Spleen (tissue), 11 donors: ENCODE results near the gene FN3KRP. TPM values are rescaled to one million over a fixed set of nuclear protein-coding genes. Genes with fewer than 3 reads are reported as not detected.
A peak's percentile ranks its signal among the peaks of the same experiment; 100 is the strongest.

Experiments used
- DNase-seq: peaks from one replicate; pipeline ENCODE4 v3.0.0-alpha.2; 2020
- H3K27ac ChIP-seq, 8 donors: fragments of 200-600 bp; sonication (generic) in 7 of 8; 1 replicate in 4 of 8; 2 replicates in 4 of 8; pipeline versions ENCODE4 v1.5.0 to v1.8.0; 2016 to 2021; ENCODE audit warnings: inconsistent platforms in 4 of 8, mild to moderate bottlenecking in 4 of 8, moderate library complexity in 1 of 8
- H3K27me3 ChIP-seq, 7 donors: fragments of 200-600 bp; sonication (generic) in 6 of 7; replicated peaks in 1 of 7; 1 replicate in 4 of 7; 2 replicates in 3 of 7; pipeline versions ENCODE4 v1.5.0 to v1.8.0; 2016 to 2021; ENCODE audit warnings: inconsistent platforms in 3 of 7, mild to moderate bottlenecking in 1 of 7
- H3K36me3 ChIP-seq, 6 donors: fragments of 200-600 bp; sonication (generic) in 5 of 6; 1 replicate in 4 of 6; 2 replicates in 2 of 6; pipeline versions ENCODE4 v1.5.0 to v1.8.0; 2016 to 2021; ENCODE audit warnings: inconsistent platforms in 2 of 6
- H3K4me1 ChIP-seq, 6 donors: fragments of 200-600 bp; sonication (generic) in 5 of 6; 1 replicate in 3 of 6; 2 replicates in 3 of 6; pipeline versions ENCODE4 v1.5.0 to v1.8.0; 2016 to 2021; ENCODE audit warnings: inconsistent platforms in 3 of 6
- H3K4me3 ChIP-seq, 8 donors: fragments of 200-600 bp; sonication (generic) in 7 of 8; 1 replicate in 4 of 8; 2 replicates in 4 of 8; pipeline versions ENCODE4 v1.5.0 to v1.8.0; 2016 to 2021; ENCODE audit warnings: inconsistent platforms in 4 of 8, mild to moderate bottlenecking in 4 of 8, moderate library complexity in 2 of 8
- H3K9me3 ChIP-seq, 8 donors: fragments of 200-600 bp; sonication (generic) in 7 of 8; 1 replicate in 4 of 8; 2 replicates in 4 of 8; pipeline versions ENCODE4 v1.5.0 to v1.8.0; 2016 to 2021; ENCODE audit warnings: inconsistent platforms in 4 of 8
- CTCF ChIP-seq, 11 experiments: fragments of 200-600 bp in 7 of 11; fragments of 450-650 bp in 4 of 11; sonication (generic) in 4 of 11; IDR thresholded peaks in 8 of 11; conservative IDR thresholded peaks in 3 of 11; 1 replicate in 7 of 11; 2 replicates in 4 of 11; pipeline versions ENCODE4 v1.4.0 to v1.8.0; 2016 to 2021; ENCODE audit warnings: antibody characterized with exemption in 11 of 11, inconsistent platforms in 4 of 11, mild to moderate bottlenecking in 1 of 11
- POLR2A ChIP-seq, 3 donors: fragments of 450-650 bp; IDR thresholded peaks; one replicate each; pipeline ENCODE4 v1.5.1; 2017; ENCODE audit warnings: antibody characterized with exemption in 3 of 3, mild to moderate bottlenecking in 1 of 3
- POLR2AphosphoS5 ChIP-seq, 3 donors: sonication (generic); formaldehyde crosslinking; IDR thresholded peaks; one replicate each; pipeline ENCODE4 v1.5.1; 2017; ENCODE audit warnings: antibody characterized with exemption in 3 of 3
- WGBS, 5 donors: extraction: QIAGEN DNeasy Blood & Tissue Kit in 3 of 5; methylation state at CpG; one replicate each; pipeline versions ENCODE4 v1.1.5 to v1.1.7; 2013 to 2018; 5-methylcytosine and 5-hydroxymethylcytosine counted together
- intact Hi-C: fragments of 100-400 bp; cut with DNase I; formaldehyde crosslinking; loops from one replicate; pipeline ENCODE4 v1.15.0; 2023; ENCODE audit warnings: low total_unique reads
- polyA plus RNA-seq, 3 donors: library from polyadenylated mRNA; stranded (reverse); fragments of 200-250 nt; gene quantifications; one replicate each; pipeline ENCODE4 v1.2.1, GENCODE V29; 2013
- total RNA-seq, 7 donors: library from RNA; depleted of rRNA in 3 of 7; stranded (reverse); fragments of >200 nt in 3 of 7; fragmentation: NEBNext Ultra II Directional in 4 of 7; extraction: Animal tissue kit (Norgen Biotek cat#: 25700) in 4 of 7; gene quantifications; one replicate each; pipeline versions ENCODE4 v1.1.0 to v1.2.1, GENCODE V29; 2016 to 2021
- donor health status: healthy with polysubstance abuse.
- donor health status: DM: no; HTN: no; CAD: no; lungs with moderate emphysema.
- donor health status: DM: no; HTN: no; CAD: no.
- donor health status: Bipolar disorder and iron deficiency.
- donor health status: healthy.
- donor health status: DM: no; HTN: no; CAD: no.
- donor health status: DM: yes; HTN: yes; CAD: no.

The FN3KRP gene
- total and polyA plus RNA-seq, 10 donors, result 16.3 to 35.1 (median 24.8) TPM

DNA sequence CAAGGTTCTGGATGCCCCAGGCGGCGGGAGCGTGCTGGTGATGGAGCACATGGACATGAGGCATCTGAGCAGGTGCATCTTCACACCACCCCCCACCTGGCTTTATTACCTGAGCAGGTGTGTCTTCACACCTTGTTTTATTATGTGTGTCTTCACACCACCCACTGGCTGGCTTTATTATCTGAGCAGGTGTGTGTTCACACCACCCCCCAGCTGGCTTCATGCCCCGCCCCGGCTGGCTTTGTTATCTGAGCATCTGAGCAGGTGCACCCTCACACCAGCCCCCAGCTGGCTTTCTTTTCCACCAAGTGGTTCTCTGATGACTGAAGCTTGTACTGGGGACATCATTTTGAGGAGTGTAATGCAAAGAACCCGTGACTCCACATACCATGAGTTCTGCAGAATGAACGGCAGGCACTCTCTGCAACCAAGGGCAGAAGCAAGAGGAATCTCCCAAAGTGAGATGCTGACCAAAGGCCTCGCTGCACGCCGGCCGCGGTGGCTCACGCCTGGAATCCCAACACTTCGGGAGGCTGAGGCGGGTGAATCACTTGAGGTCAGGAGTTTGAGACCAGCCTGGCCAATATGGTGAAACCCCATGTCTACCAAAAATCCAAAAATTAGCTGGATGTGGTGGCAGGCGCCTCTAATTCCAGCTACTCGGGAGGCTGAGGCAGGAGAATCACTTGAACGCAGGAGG is 2.6 kb downstream of the FN3KRP start:
- H3K36me3 ChIP-seq, result peaks cover 0 to 59% (median 35%) of the 10 kb centered on the region in 6 donors
- TF ChIP-seq POLR2A (IDR thresholded peaks at IDR 0.05) (no peak), CTCF (IDR thresholded peaks at IDR 0.05 in 8 of 11, conservative IDR thresholded peaks at IDR 0.05 in 3 of 11) (no peak), POLR2AphosphoS5 (IDR thresholded peaks at IDR 0.05) (no peak)
- no peak for DNase-seq
- intact Hi-C loops, result no loop called here
- H3K4me3 ChIP-seq, result no peak overlapping the region
- H3K27me3 ChIP-seq, result no peaks in the 10 kb centered on the region
- H3K27ac ChIP-seq, result no peak overlapping the region
- H3K4me1 ChIP-seq, result peaks cover 17 to 37% (median 28%) of the 10 kb centered on the region in 6 donors
- no peaks in the 10 kb centered on the region for H3K9me3 ChIP-seq
- 95 to 98% (median 97%) methylated on average over 18 of the region's 18 CpGs for WGBS, 5 donors

- TF ChIP-seq POLR2AphosphoS5 (IDR thresholded peaks at IDR 0.05) (peak in 1 of 3 donors; percentile 10), CTCF (IDR thresholded peaks at IDR 0.05 in 8 of 11, conservative IDR thresholded peaks at IDR 0.05 in 3 of 11) (no peak)
- intact Hi-C loops, result no loop called here
- Histone ChIP-seq H3K36me3 (peaks cover 0 to 70% (median 37%) of the 10 kb centered on the region in 6 donors), H3K4me3 (no peak overlapping the region), H3K27me3 (no peaks in the 10 kb centered on the region), H3K4me1 (peaks cover 17 to 32% (median 27%) of the 10 kb centered on the region in 6 donors), H3K9me3 (no peaks in the 10 kb centered on the region), H3K27ac (no peak overlapping the region)
- peak; percentile 64 for DNase-seq
- 93 to 95% (median 94%) methylated on average over 19 of the region's 19 CpGs for WGBS, 5 donors
Observed at GRCh38 chr17:82720204-82720603, 3.7 kb downstream of the FN3KRP start.

DNA sequence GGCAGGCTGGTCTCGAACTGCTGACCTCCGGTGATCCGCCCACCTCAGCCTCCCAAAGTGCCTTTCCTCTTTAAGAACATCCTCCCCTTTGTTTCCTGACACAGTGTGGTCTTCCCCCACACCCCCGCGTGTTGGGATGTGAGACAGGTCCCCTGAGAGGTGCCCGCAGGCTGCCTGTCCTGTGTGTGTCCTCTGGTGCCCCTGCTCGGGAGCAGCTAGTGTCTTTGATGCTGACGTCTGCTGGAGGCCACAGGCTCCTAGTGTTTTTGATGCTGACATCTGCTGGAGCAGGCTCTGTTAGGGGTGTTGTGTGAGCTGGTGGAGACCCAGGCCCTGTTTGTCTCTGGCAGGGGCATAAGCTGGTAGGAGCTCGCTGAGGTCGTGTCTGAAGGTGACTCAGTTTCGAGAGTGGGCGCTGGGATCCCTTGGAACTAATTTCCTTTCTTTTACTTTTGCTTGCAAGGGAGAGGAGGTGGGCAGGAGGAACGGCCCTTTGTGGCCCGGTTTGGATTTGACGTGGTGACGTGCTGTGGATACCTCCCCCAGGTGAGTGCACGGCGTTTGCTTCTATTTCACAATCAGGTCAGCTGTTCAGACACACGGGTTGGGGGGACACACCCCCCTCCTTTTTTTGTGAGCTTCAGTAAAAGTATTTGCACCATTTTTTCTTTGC is 6.0 kb downstream of the FN3KRP start:
- WGBS, 5 donors, result 85 to 90% (median 87%) methylated on average over 19 of the region's 19 CpGs
- Histone ChIP-seq H3K27me3 (no peaks in the 10 kb centered on the region), H3K36me3 (peaks cover 0 to 93% (median 51%) of the 10 kb centered on the region in 6 donors)

More for the DNA sequence above, 6.0 kb downstream of the FN3KRP start:
- intact Hi-C loops, result no loop called here
- TF ChIP-seq CTCF (IDR thresholded peaks at IDR 0.05 in 8 of 11, conservative IDR thresholded peaks at IDR 0.05 in 3 of 11) (no peak), POLR2A (IDR thresholded peaks at IDR 0.05) (no peak), POLR2AphosphoS5 (IDR thresholded peaks at IDR 0.05) (no peak)
- DNase-seq, result peak; percentile 65
- H3K9me3 ChIP-seq, result no peaks in the 10 kb centered on the region
- H3K4me3 ChIP-seq, result no peak overlapping the region
- no peak overlapping the region for H3K27ac ChIP-seq
- H3K4me1 ChIP-seq, result peaks cover 8 to 16% (median 12%) of the 10 kb centered on the region in 6 donors
